Measurements from ENCODE around the gene GLT1D1.

Gene GLT1D1

DNA sequence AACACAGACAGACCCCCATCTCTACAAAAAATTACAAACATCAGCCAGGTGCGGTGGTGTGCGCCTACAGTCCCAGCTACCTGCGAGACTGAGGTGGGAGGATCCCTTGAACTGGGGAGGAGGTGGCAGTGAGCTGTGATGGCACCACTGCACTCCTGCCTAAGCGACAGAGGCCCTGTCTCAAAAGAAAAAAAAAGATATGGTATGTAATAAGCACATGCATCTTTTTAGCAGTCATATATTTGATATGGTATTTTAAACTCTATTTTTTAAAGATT is 36.7 kb upstream of the GLT1D1 start:
- Mint-ChIP-seq H3K4me1 (peaks cover 55 to 86% of the 10 kb centered on the region in 2 donors), H3K36me3 (peaks cover 58 to 79% of the 10 kb centered on the region in 2 donors), H3K9me3 (peaks cover 0 to 3% of the 10 kb centered on the region in 2 donors), H3K4me3 (peak overlapping the region; percentile 25 to 66), H3K27ac (peak overlapping the region; percentile 79), H3K27me3 (no peaks in the 10 kb centered on the region)
- DNase-seq, result no peak
- ATAC-seq (replicated peaks), result no peak

- H3K36me3 Mint-ChIP-seq, result peaks cover 58 to 81% of the 10 kb centered on the region in 2 donors
Measured at GRCh38 chr12:128817111-128818015, 35.9 kb upstream of the GLT1D1 start.

DNA sequence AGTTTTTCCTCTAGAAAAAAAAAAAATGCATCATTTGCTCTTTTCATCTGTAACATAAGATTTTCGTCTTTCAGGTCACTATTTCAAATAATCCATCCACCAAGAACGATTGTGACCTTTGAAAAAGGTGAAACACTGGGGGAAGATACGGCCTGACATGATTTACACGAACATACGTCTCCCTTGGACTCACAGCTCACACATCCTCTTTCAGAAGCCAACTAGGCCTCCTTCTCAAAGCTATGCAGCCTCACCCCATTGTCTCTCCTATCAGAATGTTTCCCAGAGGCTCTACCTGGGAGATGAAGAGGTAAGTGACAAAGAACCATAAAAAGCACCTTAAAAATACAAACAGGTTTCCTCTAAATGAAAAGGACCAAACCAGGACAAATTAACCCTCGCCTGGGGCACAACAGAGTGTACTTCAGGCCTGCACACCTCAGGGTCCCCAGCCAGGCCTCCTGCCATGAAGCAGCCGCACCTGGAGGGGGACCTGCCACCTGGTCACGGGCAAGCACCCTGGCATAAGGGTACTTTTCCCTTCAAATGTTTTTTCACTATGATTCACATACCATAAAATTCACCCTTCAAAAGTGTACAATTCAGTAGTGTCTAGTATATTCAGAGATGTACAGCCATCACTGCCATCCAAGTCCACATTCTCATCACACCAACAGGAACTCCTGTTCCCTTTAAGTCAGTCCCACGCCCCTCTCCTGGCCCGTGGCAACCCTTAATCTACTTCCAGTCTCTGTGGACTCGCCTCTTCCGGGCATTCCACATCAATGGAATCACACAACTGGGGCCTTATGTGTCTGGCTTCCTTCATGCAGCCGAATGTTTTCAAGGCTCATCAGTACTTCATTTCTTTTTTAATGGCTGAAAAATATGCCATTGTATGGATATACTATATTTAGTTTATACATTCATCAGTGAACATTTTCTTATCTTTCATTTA is 34.9 kb upstream of the GLT1D1 start:
- Mint-ChIP-seq H3K4me3 (peak overlapping the region; percentile 82 to 83), H3K27ac (peak overlapping the region; percentile 99), H3K27me3 (no peaks in the 10 kb centered on the region), H3K36me3 (peaks cover 53 to 72% of the 10 kb centered on the region in 2 donors), H3K4me1 (peaks cover 55 to 82% of the 10 kb centered on the region in 2 donors), H3K9me3 (peaks cover 0 to 3% of the 10 kb centered on the region in 2 donors)
- ATAC-seq (replicated peaks), result peak; percentile 78 to 80
- DNase-seq, result peak; percentile 56

More at GRCh38 chr12:128817111-128818015, 35.9 kb upstream of the GLT1D1 start:
- Mint-ChIP-seq H3K27ac (peak overlapping the region; percentile 99), H3K27me3 (no peaks in the 10 kb centered on the region), H3K9me3 (peaks cover 0 to 3% of the 10 kb centered on the region in 2 donors), H3K4me3 (peak overlapping the region; percentile 82 to 83), H3K4me1 (peaks cover 57 to 92% of the 10 kb centered on the region in 2 donors)
- DNase-seq, result peak; percentile 61
- ATAC-seq (replicated peaks), result peak; percentile 68 to 69

DNA sequence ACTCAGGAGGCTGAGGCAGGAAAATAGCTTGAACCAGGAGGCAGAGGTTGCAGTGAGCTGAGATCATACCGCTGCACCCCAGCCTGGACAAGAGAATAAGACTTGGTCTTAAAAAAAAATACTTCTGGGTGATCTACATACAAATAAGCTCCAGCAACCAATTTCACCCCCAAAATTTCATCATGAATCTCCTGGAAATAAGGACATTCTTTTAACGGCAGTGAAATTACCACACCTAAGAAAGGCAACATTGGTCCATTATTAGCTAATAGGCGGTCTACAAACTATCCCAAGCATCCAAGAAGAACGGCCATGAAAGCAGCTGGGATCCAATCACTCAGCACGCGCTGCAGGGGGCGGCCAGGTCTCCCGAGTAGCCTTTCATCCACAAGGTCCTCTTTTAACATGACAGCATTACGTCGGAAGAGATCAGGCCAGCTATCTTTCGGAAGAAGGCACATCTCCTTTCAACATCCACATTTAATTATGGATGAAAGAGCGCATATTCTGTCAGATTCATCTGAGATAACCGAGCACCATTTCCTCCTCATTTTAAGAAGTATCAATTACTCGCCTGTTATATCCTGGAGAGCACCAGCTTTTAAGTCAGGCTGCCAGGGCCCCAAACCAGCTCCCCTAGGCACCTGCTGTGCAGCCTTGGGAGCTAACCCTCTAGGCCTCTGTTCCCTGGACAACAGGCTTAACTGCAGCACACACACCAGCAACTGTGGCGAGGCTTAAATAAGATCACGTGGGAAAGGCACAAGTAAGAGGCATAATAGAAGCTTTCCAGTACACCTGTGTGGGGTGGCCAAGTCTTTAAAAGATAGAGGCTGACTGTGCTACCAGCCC is 33.8 kb upstream of the GLT1D1 start:
- peaks cover 49 to 75% of the 10 kb centered on the region in 2 donors for H3K4me1 Mint-ChIP-seq
- H3K9me3 Mint-ChIP-seq, result peaks cover 0 to 3% of the 10 kb centered on the region in 2 donors
- DNase-seq (no peak), ATAC-seq (replicated peaks) (no peak)
- H3K4me3 Mint-ChIP-seq, result peak overlapping the region; percentile 29 to 51
- no peaks in the 10 kb centered on the region for H3K27me3 Mint-ChIP-seq
- H3K27ac Mint-ChIP-seq, result peak overlapping the region; percentile 99
- H3K36me3 Mint-ChIP-seq, result peaks cover 43 to 60% of the 10 kb centered on the region in 2 donors

GRCh38 chr12:128820253-128820652 is 33.0 kb upstream of the GLT1D1 start:
- Mint-ChIP-seq H3K36me3 (peaks cover 38 to 52% of the 10 kb centered on the region in 2 donors), H3K4me3 (peak overlapping the region; percentile 83 to 84), H3K27me3 (no peaks in the 10 kb centered on the region), H3K9me3 (peaks cover 0 to 3% of the 10 kb centered on the region in 2 donors), H3K4me1 (peaks cover 51 to 77% of the 10 kb centered on the region in 2 donors), H3K27ac (peak overlapping the region; percentile 99)
- DNase-seq, result no peak
- no peak for ATAC-seq (replicated peaks)

DNA sequence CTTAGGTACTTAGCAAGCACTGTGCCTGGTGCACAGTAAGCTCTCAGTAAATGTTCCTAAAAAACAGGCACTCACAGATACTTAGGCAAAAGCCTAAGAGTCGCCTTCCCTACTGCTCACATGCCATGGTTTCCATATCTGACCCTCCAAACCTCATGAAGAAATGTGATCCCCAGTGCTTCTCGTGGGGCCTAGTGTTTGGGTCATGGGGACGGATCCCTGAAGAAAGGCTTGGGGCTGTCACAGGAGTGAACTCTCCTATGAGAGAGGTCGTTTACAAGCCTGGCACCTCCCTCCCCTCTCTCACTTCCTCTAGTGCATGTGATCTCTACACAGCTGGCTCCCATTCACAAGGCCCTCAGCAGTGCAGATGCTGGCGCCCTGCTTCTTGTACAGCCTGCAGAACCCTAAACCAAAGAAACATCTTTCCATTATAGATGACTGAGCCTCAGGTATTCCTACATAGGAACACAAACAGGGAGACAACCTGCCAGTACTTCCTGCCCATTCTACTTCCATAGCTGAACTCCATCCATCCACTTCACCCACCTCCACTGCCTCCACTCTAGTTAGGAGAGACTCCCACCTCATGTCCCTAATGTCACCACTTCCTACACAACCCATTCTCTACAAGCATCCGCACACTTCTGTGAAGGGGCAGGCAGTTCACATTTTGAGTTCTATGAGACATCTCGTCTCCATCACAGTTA is 32.4 kb upstream of the GLT1D1 start:
- peak; percentile 62 to 63 for ATAC-seq (replicated peaks)
- no peaks in the 10 kb centered on the region for H3K27me3 Mint-ChIP-seq
- H3K27ac Mint-ChIP-seq, result peak overlapping the region; percentile 93
- peak overlapping the region; percentile 83 to 84 for H3K4me3 Mint-ChIP-seq
- peaks cover 0 to 3% of the 10 kb centered on the region in 2 donors for H3K9me3 Mint-ChIP-seq
- H3K4me1 Mint-ChIP-seq, result peaks cover 46 to 72% of the 10 kb centered on the region in 2 donors
- peaks cover 33 to 46% of the 10 kb centered on the region in 2 donors for H3K36me3 Mint-ChIP-seq
- DNase-seq, result peak; percentile 62

- H3K27ac Mint-ChIP-seq, result peak overlapping the region; percentile 95
- H3K4me3 Mint-ChIP-seq, result peak overlapping the region; percentile 83 to 95
- H3K9me3 Mint-ChIP-seq, result peaks cover 3% of the 10 kb centered on the region in 2 donors
- peak; percentile 30 for ATAC-seq (replicated peaks)
- peaks cover 28 to 48% of the 10 kb centered on the region in 2 donors for H3K4me1 Mint-ChIP-seq
- H3K36me3 Mint-ChIP-seq, result peaks cover 32 to 43% of the 10 kb centered on the region in 2 donors
- DNase-seq, result peak; percentile 26
- H3K27me3 Mint-ChIP-seq, result no peaks in the 10 kb centered on the region
Measured at GRCh38 chr12:128823216-128823915, 29.9 kb upstream of the GLT1D1 start.

DNA sequence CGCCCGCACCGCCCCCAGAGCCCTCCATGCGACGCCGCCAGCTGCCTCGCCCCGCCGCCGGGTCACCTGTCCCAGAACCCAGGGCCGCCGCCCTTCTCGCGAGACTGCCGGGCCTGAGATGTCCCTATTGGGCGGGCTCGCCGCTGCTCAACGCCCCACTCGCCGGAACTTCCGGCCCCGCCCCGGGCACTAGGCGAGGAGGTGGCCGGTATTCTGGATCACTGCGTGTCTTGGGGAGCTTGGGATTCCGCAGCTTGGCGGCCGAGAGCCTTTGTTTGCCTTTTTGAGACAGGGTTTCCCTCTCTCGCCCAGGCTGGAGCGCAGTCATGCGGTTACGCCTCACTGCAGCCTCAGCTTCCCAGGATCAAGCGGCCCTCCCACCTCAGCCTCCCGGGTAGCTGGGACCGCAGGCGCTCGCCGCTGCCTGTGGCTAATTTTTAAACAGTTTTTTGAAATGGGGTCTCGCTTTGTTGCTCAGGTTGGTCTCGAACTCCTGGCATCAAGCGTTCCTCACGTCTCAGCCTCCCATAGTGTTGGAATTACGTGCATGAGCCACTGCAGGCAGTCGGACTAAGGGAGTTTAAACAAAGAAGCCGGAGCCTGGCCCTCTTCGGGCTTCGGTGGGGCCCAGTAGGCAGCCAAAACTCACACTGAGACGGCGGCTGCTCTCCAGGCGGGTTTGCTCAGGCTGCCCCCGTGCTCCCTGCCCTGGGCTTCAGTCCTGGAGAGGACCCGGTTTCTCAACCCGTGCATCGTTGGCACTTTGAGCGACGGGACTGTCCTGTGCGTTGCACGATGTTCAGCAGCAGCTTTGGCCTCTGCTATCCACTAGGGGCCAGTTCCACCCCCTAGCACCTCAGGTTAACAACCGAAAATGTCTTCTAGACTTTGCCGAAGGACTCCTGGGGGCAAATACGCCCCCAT is 29.1 kb upstream of the GLT1D1 start, which contains the start of gene SLC15A4:
SLC15A4 (minus strand) TSS at position 43 of the 924 bp plus-strand sequence; CDS start at position 28, 15 bp downstream.
- peaks cover 3% of the 10 kb centered on the region in 2 donors for H3K9me3 Mint-ChIP-seq
- ATAC-seq (replicated peaks), result peak; percentile 84 to 89
- peak within 1 kb of the TSS; percentile 95 for H3K27ac Mint-ChIP-seq
- H3K4me3 Mint-ChIP-seq, result peak within 1 kb of the TSS; percentile 83 to 95
- peaks cover 31 to 50% of the 10 kb centered on the region in 2 donors for H3K4me1 Mint-ChIP-seq
- DNase-seq, result peak; percentile 96
- peaks cover 35 to 42% of the 10 kb centered on the region in 2 donors for H3K36me3 Mint-ChIP-seq
- no peaks in the 10 kb centered on the region for H3K27me3 Mint-ChIP-seq

DNA sequence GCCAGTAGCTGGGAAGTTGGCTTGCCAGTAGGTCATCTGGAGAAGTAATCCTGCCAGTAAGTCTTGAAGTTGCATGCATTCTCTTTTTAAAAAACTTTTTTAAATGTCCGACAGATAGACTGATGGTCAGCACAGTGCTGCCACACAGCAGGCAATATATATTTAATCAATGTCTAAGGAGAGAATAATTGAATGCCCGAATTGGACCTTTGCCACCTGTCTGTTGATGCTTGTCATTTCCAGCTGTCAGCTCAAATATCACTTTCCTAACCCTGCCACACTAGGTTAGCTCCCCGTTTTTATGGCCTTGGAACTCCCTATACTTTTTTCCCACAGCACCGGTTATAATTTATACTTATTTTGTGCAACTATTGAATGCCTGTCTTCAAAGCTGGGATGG is 27.4 kb upstream of the GLT1D1 start:
- no peak overlapping the region for H3K4me3 Mint-ChIP-seq
- ATAC-seq (replicated peaks) (no peak), DNase-seq (no peak)
- H3K36me3 Mint-ChIP-seq, result peaks cover 24 to 26% of the 10 kb centered on the region in 2 donors
- no peak overlapping the region for H3K27ac Mint-ChIP-seq
- peaks cover under 1 to 3% of the 10 kb centered on the region in 2 donors for H3K9me3 Mint-ChIP-seq
- H3K27me3 Mint-ChIP-seq, result no peaks in the 10 kb centered on the region
- H3K4me1 Mint-ChIP-seq, result peaks cover 34 to 51% of the 10 kb centered on the region in 2 donors

- Mint-ChIP-seq H3K9me3 (peaks cover 0 to 3% of the 10 kb centered on the region in 2 donors), H3K36me3 (peaks cover 13 to 15% of the 10 kb centered on the region in 2 donors), H3K27me3 (no peaks in the 10 kb centered on the region), H3K4me1 (peaks cover 25 to 38% of the 10 kb centered on the region in 2 donors), H3K27ac (peak overlapping the region; percentile 62), H3K4me3 (no peak overlapping the region)
- DNase-seq (no peak), ATAC-seq (replicated peaks) (no peak)
Measured at GRCh38 chr12:128827724-128828123, 25.6 kb upstream of the GLT1D1 start.

DNA sequence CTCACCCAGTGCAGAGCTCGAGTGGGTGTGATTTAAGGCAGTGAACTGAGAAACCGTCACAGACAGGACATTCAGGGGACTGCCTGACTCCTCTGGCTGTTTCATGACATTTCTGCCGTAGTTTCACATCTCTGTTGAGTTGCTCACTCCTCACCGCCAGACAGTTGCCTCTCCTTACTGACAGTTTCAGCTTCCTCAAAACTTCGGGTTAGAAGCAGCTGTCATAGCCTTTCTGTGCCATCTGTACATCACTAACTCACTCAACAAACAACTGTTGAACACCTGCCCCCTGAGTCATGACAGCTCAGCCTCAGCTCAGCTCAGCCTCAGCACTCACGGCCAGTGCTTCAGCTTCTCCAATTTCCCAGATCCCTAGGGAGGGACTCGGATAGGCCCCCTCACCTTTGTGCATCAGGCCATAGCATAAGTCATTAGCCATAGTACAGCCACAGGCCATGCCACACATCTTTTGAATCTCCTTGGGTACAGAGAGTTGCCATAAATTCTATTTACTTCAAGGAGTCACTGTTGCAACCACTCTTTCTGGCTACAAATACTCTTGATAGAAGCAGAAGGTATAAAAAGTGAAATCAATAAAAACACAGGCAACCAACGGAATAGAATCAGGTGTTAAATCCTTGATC is 23.3 kb upstream of the GLT1D1 start:
- DNase-seq (peak; percentile 88), ATAC-seq (replicated peaks) (peak; percentile 89 to 92)
- Mint-ChIP-seq H3K4me1 (peaks cover 21 to 29% of the 10 kb centered on the region in 2 donors), H3K27ac (peak overlapping the region; percentile 98), H3K36me3 (peaks cover 10 to 13% of the 10 kb centered on the region in 2 donors), H3K9me3 (peaks cover 0 to 3% of the 10 kb centered on the region in 2 donors), H3K27me3 (no peaks in the 10 kb centered on the region), H3K4me3 (peak overlapping the region; percentile 67 to 69)
